DMS53 (cell line): ENCODE measurements around the gene PTGR3.

Source experiments
- DNase-seq: peaks from one replicate; lab custom pipeline; 2025; lab: John Stamatoyannopoulos, UW

The PTGR3 gene

DNA sequence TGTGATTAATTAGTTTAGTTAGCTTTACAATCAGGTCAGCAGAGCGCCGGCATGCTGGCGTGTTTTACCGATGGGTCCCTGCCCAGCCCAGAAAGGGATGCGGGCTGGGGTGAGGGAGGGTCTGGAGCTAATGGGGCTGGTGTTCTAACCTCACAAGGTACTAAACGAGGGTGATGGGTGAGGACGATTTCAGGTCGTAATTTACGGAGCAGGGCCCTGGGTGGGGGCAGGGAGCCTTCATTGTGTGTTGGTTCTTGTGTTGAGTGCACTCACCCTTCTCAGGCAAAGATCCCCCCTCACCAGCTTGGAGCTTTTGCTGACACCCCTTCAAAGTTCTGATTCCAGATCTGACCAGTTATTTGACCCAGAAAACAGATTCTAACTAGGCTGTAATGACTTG lies 39.5 kb downstream of the PTGR3 start:
- DNase-seq, result no peak

DNA sequence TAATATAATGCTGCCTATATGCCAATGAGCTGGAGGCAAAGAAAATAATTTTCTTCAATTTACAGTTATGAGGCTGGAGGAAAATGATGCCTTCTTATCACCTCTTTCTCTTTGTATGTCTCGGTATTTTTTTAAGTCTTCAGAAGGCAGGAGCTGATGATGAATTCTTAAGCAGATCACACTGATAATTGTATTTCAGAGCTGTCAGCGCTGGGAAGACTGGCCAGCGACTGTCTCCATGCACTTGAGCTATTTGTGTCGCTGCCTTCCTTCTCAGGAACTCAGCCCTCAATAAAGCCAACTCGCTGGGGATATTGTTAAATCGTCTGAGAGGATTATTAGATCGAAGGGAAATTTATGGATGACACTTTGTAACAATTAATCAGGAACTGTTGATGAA lies 40.3 kb downstream of the PTGR3 start:
- DNase-seq, result no peak

- no peak for DNase-seq
These were observed 41.0 kb downstream of the PTGR3 start for GRCh38 chr18:75167759-75168618.

DNA sequence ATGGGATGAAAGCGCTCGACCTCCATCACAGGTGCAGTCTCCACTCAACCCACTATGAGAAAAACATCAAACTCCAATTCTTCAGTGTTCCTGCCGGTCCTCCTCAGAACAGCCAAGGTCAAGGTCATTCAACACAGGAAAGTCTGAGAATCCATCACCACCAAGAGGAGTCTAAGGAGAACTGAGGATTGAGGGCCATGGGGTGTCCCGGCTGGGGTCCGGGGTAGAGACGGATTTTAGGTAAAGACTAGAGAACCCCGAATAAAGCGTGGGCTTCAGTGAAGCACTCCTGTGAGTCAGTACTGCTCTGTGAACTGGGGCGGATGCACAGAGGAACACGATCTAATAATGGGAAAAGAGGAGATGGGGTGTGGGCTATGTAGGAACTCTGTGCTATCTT lies 41.8 kb downstream of the PTGR3 start:
- no peak for DNase-seq

DNA sequence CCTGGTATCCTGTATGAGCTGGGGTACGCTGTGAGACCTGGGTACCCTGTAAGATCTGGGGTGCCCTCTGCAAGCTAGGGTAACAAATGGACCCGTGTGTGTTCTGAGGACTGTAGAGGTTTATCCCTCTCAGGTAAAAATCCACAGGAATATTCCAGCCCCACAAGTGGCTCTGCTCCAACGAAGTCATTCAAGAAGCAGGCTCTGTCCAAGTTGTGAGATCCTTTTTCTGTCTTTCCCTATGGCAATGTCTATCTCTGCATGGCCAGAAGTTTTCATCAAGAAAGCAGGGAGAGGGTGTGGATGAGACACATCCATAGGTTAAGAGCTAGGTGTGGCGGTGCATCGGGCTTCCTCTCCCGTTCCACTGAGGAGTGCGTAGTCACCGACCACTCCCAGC lies 43.0 kb downstream of the PTGR3 start:
- DNase-seq, result no peak

DNA sequence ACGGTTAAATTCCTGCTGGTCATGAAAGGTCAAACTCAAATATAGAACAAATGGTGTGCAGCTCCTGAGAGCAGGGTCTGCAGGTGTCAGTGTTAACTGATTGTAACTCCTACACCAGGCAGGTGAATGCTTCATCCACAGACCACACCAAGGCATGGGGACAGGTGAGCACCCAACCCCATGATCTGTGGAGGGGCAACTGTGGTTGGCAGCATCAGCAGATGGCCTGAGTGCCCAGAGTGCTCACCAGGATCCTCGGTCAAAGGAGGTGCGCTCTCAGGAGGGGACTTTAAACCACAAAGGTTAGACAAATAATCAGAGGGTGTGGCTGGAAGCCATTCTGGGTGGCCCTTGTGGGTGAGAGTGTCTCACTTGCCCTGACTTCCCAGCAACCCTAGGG lies 44.5 kb downstream of the PTGR3 start:
- no peak for DNase-seq

GRCh38 chr18:75163736-75164135 lies 45.2 kb downstream of the PTGR3 start:
- DNase-seq, result no peak

DNA sequence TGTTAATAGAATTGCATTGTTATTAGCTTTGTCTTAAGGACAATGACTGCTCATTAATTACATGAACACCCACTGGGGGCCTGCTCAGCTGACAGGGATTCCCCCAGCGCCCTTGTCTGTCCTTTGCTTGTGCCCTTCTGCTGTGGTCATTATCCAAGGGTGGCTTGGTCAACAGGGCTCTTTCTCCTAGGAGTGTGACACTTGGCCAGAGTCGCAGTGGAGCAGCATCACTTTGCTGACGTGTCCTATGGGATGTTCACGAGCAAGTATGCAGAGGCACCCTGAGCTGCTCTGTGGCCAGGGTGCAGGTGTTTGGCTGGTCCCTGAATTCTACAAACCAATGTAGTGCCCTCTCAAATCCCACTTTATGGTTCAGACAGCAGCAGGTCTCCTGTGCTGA lies 46.0 kb downstream of the PTGR3 start:
- DNase-seq, result no peak

DNA sequence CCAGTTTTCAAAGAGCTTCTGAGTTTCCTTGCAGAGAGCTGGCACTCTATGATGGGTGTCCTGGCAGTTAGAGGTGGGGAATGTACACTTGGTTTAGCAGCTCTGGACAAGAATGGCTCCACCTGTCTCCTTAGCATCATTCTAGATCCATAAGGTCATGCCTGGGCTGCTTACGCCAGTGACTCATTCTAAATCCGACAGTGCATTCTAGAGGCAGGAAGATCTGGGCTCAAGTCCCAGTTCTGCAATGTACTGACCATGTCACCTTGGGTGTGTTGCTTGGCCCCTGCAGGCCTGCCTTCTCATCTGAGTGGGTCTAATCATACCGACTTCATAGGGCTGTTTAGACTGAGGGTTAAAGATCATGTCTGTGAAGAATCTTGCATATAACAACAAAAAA lies 46.5 kb downstream of the PTGR3 start:
- DNase-seq, result no peak

DNA sequence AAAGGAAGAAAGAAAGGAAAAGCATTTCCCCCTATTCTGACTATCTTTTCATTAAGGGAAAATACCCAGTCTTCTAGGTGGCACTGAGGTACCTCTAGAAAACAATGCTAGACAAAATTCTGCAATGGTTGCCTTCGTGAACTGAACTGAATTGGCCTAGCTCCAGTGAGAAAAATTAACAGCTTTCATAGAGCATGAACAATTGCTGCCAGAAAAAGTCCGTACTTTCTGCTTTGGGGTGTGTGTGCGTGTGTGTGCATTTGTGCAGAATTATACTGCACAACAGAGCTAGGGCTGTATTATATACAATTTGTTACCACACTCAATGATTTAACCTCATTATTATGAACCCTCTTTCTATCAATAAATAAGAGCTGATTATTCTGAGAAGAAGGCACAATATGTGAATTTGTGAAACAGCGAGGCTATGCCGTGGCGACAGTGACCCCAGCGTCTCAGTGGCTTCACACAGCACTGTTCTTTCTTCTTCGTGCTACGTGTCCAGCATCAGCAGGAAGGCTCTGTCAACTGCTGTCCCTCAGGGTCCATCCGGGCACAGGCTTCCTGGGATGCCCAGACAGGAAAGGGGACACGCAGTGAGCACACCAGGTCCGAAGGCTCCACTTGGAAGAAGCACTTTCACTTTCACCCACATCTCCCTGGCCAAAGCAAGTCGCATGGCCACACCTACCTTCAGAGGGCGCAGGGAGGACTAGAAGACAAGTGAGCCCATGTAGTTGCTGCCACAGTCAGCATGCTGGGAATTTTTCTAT lies 47.5 kb downstream of the PTGR3 start:
- DNase-seq, result peak; percentile 91

DNA sequence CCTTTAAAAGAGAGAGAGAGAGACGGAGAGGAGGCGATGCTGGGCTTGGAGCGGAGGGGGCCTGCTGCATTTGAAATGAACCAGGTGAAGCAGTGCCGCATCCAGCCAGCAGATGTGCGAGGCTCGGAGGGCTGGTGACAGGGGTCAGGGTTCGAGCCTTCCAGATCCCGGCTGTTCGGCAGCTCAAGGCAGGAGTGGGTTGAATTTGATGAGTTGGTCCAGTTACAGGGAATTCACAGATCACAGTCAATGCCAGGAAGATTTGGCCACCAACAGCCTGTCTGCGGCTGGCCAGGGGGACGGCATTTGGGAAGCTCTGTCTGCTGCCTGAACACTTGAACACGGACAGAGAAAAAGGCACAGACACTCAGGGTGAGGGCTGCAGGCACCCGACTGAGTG lies 48.6 kb downstream of the PTGR3 start:
- DNase-seq, result no peak

- no peak for DNase-seq
These were observed 49.1 kb downstream of the PTGR3 start for GRCh38 chr18:75159646-75160356.

DNA sequence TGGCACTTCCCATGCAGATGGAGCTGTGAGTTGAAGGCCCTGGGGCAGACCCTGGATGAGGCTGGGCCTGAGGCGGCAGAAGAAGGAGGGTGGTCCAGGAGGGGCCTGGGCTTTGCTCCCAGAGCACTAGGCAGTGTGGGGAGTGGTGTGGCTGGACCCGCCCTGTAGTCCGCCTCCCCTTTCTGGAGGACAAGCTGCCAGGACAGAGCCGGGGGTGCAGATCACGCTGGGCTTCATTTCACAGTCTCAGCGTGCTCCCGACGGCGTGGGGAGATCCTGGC lies 49.8 kb downstream of the PTGR3 start:
- DNase-seq, result no peak
